Osteocyte (in vitro differentiated cells): ENCODE results near the gene ATP6V1B1. TPM values are rescaled to one million over a fixed set of nuclear protein-coding genes. Genes with fewer than 3 reads are reported as not detected.

Experiments
- DNase-seq: peaks from one replicate; pipeline ENCODE4 v3.0.0; 2021; ENCODE audit warnings: mixed read lengths; ENCODE audit not compliant: unreplicated experiment; ENCODE audit errors: extremely low spot score
- H3K27ac Mint-ChIP-seq: one replicate; pipeline ENCODE4 v1.8.0; 2021; ENCODE audit warnings: mild to moderate bottlenecking, mixed read lengths; ENCODE audit not compliant: unreplicated experiment
- H3K27me3 Mint-ChIP-seq: one replicate; pipeline ENCODE4 v1.8.0; 2021; ENCODE audit warnings: mixed read lengths; ENCODE audit not compliant: unreplicated experiment
- H3K36me3 Mint-ChIP-seq: one replicate; pipeline ENCODE4 v1.8.0; 2021; ENCODE audit warnings: mixed read lengths; ENCODE audit not compliant: unreplicated experiment
- H3K4me1 Mint-ChIP-seq: one replicate; pipeline ENCODE4 v1.8.0; 2021; ENCODE audit warnings: mixed read lengths; ENCODE audit not compliant: unreplicated experiment
- H3K4me3 Mint-ChIP-seq: one replicate; pipeline ENCODE4 v1.8.0; 2021; ENCODE audit warnings: mild to moderate bottlenecking, moderate library complexity, mixed read lengths; ENCODE audit not compliant: unreplicated experiment
- H3K9me3 Mint-ChIP-seq: one replicate; pipeline ENCODE4 v1.8.0; 2021; ENCODE audit warnings: mixed read lengths; ENCODE audit not compliant: unreplicated experiment
- CTCF ChIP-seq: fragments of 200-600 bp; sonication (generic); IDR thresholded peaks from 2 replicates; pipeline ENCODE4 v1.5.0; 2021; ENCODE audit warnings: antibody characterized with exemption, mild to moderate bottlenecking, moderate library complexity
- total RNA-seq: library from RNA; stranded (reverse); gene quantifications from 2 replicates; pipeline ENCODE4 v1.2.1, GENCODE V29; 2021

Gene ATP6V1B1
- total RNA-seq, 1 donor from 2014 or later = 6.3 TPM

- Mint-ChIP-seq H3K36me3 (no peaks in the 10 kb centered on the region), H3K27ac (no peak overlapping the region), H3K27me3 (peaks cover 32% of the 10 kb centered on the region)
Observed at GRCh38 chr2:71001981-71002570, 66.4 kb downstream of the ATP6V1B1 start.

GRCh38 chr2:71003396-71003795 is 67.7 kb downstream of the ATP6V1B1 start:
- no peak for DNase-seq
- H3K36me3 Mint-ChIP-seq = no peaks in the 10 kb centered on the region
- H3K9me3 Mint-ChIP-seq = no peaks in the 10 kb centered on the region
- peaks cover 28% of the 10 kb centered on the region for H3K27me3 Mint-ChIP-seq
- H3K4me3 Mint-ChIP-seq = no peak overlapping the region
- H3K4me1 Mint-ChIP-seq = peaks cover 9% of the 10 kb centered on the region
- no peak overlapping the region for H3K27ac Mint-ChIP-seq
- no peak for TF ChIP-seq CTCF

More at GRCh38 chr2:71001981-71002570, 66.4 kb downstream of the ATP6V1B1 start:
- no peak for DNase-seq
- no peak for TF ChIP-seq CTCF
- no peaks in the 10 kb centered on the region for H3K9me3 Mint-ChIP-seq
- H3K4me3 Mint-ChIP-seq = no peak overlapping the region
- H3K4me1 Mint-ChIP-seq = peaks cover 9% of the 10 kb centered on the region

- no peak for DNase-seq
- no peak for TF ChIP-seq CTCF
- Mint-ChIP-seq H3K27me3 (peaks cover 34% of the 10 kb centered on the region), H3K4me1 (peaks cover 9% of the 10 kb centered on the region), H3K4me3 (no peak overlapping the region), H3K9me3 (no peaks in the 10 kb centered on the region), H3K27ac (no peak overlapping the region), H3K36me3 (no peaks in the 10 kb centered on the region)
Observed at GRCh38 chr2:71003966-71004755, 68.5 kb downstream of the ATP6V1B1 start.

- peaks cover 36% of the 10 kb centered on the region for H3K27me3 Mint-ChIP-seq
- H3K9me3 Mint-ChIP-seq = no peaks in the 10 kb centered on the region
- no peak for TF ChIP-seq CTCF
- H3K4me1 Mint-ChIP-seq = peaks cover 9% of the 10 kb centered on the region
- no peaks in the 10 kb centered on the region for H3K36me3 Mint-ChIP-seq
- H3K27ac Mint-ChIP-seq = no peak overlapping the region
- H3K4me3 Mint-ChIP-seq = no peak overlapping the region
- no peak for DNase-seq
Observed at GRCh38 chr2:71004857-71005256, 69.2 kb downstream of the ATP6V1B1 start.
